Right cardiac atrium (tissue), 5 donors: Measurements from ENCODE around the gene ADRA1B. TPM values are rescaled to one million over a fixed set of nuclear protein-coding genes. Genes with fewer than 3 reads are reported as not detected.
"Not testable (repeated sequence)": the region's sequence is repeated elsewhere in the genome, so short reads cannot be mapped to it uniquely, and the experiment has no call there.

Source experiments
- ATAC-seq, 2 donors: fragments of 200-7000 bp; cut with Tn5 transposase; one replicate each; pipeline versions ENCODE4 v1.8.0 to v1.9.1; 2020; ENCODE audit warnings: moderate library complexity in 2 of 2, mild to moderate bottlenecking in 1 of 2
- DNase-seq, 3 donors: peaks; one replicate each; pipeline ENCODE4 v3.0.0-alpha.2; 2020
- H3K27ac ChIP-seq: one replicate; pipeline ENCODE4 v1.5.1; 2013; ENCODE audit warnings: mild to moderate bottlenecking, low read length, control low read depth, moderate library complexity
- H3K27me3 ChIP-seq: one replicate; pipeline ENCODE4 v1.6.1; 2013; ENCODE audit not compliant: control insufficient read depth, insufficient read depth
- H3K4me1 ChIP-seq: one replicate; pipeline ENCODE4 v1.6.1; 2013; ENCODE audit warnings: low read length; ENCODE audit not compliant: control insufficient read depth, insufficient read depth
- H3K4me3 ChIP-seq: one replicate; pipeline ENCODE4 v1.5.1; 2013; ENCODE audit warnings: low read length, control low read depth
- H3K9me3 ChIP-seq: one replicate; pipeline ENCODE4 v1.6.1; 2013; ENCODE audit warnings: low read length; ENCODE audit not compliant: control insufficient read depth
- WGBS: extraction: QIAGEN DNeasy Blood & Tissue Kit; methylation state at CpG from one replicate; pipeline ENCODE4 v1.1.7; 2013; 5-methylcytosine and 5-hydroxymethylcytosine counted together
- intact Hi-C, 4 donors: fragments of 100-400 bp; cut with DNase I; formaldehyde crosslinking; loops; one replicate each; pipeline versions ENCODE4 v1.11.0 to v1.14.0; 2022 to 2023
- polyA plus RNA-seq: library from polyadenylated mRNA; stranded (reverse); fragments of 200-250 nt; gene quantifications from one replicate; pipeline ENCODE4 v1.2.3, GENCODE V29; 2013
- total RNA-seq, 4 donors: library from RNA; stranded (reverse); fragmentation: NEBNext Ultra II Directional; extraction: Animal tissue kit (Norgen Biotek cat#: 25700); gene quantifications; one replicate each; pipeline ENCODE4 v1.2.1, GENCODE V29; 2021
- donor health status: healthy with polysubstance abuse.
- donor health status: DM: no; HTN: yes; CAD: no.
- donor health status: DM: no; HTN: no; CAD: no.
- donor health status: DM: no; HTN: yes; CAD: no; lungs with severe emphysema.
- donor health status: DM: yes; HTN: yes; CAD: no.

ADRA1B gene
- total and polyA plus RNA-seq, 5 donors: 1.3 to 3.6 (median 2.4) TPM

- WGBS: 88% methylated on average over 6 of the region's 6 CpGs
- ATAC-seq (peak in 1 of 2 donors; percentile 11), DNase-seq (no peak)
- no peaks in the 10 kb centered on the region for H3K4me1 ChIP-seq
- no peaks in the 10 kb centered on the region for H3K27me3 ChIP-seq
- no peak overlapping the region for H3K27ac ChIP-seq
- no peak overlapping the region for H3K4me3 ChIP-seq
- H3K9me3 ChIP-seq: no peaks in the 10 kb centered on the region
- intact Hi-C loops: no loop called here
These were observed 38.9 kb downstream of the ADRA1B start for GRCh38 chr5:159955056-159955624.

DNA sequence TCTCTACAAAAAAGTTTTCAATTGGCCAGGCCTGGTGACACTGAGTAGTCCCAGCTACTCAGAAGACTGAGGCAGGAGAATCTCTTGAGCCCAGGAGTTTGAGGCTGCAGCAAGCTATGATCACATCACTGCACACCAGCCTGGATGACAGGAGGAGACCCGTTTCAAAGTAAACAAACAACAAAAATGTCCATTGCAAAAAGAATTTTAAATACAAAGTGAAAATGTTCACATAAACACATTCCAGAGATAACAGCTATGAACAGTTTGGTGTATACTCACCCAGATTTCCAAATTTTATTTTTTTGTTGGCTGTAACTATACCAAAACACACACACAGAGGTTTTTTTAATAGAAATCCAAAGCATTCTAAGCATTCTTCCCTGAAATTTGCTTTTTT, 39.8 kb downstream of the ADRA1B start:
- Histone ChIP-seq H3K4me1 (no peaks in the 10 kb centered on the region), H3K9me3 (no peaks in the 10 kb centered on the region), H3K4me3 (no peak overlapping the region), H3K27ac (no peak overlapping the region), H3K27me3 (no peaks in the 10 kb centered on the region)
- intact Hi-C loops: no loop called here
- no peak for ATAC-seq
- no peak for DNase-seq
- 44% methylated on average over 1 of the region's 1 CpG for WGBS

- no peaks in the 10 kb centered on the region for H3K9me3 ChIP-seq
- no peak overlapping the region for H3K27ac ChIP-seq
- H3K4me1 ChIP-seq: no peaks in the 10 kb centered on the region
- no peak overlapping the region for H3K4me3 ChIP-seq
- WGBS: 90% methylated on average over 8 of the region's 8 CpGs
- DNase-seq (no peak), ATAC-seq (no peak)
- intact Hi-C loops: loop anchor here in 2 of 4 donors (10.0 kb wide), 2 partner anchors 447 to 517 kb away; no protein-coding TSS in a partner anchor
- H3K27me3 ChIP-seq: no peaks in the 10 kb centered on the region
These were observed 45.2 kb downstream of the ADRA1B start for GRCh38 chr5:159961176-159962160.

DNA sequence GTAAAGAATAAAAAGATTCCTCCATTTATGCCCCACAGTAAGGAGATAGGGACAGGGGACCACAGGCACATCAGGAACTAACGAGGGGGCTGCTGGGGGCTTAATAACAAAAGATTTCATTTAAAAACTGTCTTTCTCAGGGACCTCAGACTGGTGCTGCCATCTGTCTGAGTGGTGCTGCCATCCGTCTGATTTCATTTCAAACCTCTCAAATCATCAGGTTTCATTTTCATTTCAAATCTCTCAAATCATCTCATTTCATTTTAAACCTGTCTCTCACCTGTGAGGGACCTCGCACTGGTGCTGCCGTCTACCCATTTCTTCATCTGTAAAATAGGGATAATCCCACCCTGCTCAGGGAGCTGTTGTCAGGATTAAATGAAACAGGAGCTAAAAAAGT, 45.9 kb downstream of the ADRA1B start:
- intact Hi-C loops: loop anchor here in 2 of 4 donors (10.0 kb wide), 2 partner anchors 447 to 517 kb away; no protein-coding TSS in a partner anchor
- DNase-seq: no peak
- Histone ChIP-seq H3K27ac (no peak overlapping the region), H3K4me3 (no peak overlapping the region), H3K9me3 (no peaks in the 10 kb centered on the region), H3K27me3 (no peaks in the 10 kb centered on the region), H3K4me1 (no peaks in the 10 kb centered on the region)
- WGBS: 90% methylated on average over 4 of the region's 4 CpGs
- ATAC-seq: no peak

GRCh38 chr5:159963935-159964334, 47.7 kb downstream of the ADRA1B start:
- H3K4me3 ChIP-seq: no peak overlapping the region
- WGBS: 70% methylated on average over 6 of the region's 6 CpGs
- H3K27me3 ChIP-seq: no peaks in the 10 kb centered on the region
- intact Hi-C loops: loop anchor here in 2 of 4 donors (10.0 kb wide), 2 partner anchors 449 to 519 kb away; no protein-coding TSS in a partner anchor
- ATAC-seq (no peak), DNase-seq (no peak)
- H3K9me3 ChIP-seq: no peaks in the 10 kb centered on the region
- H3K4me1 ChIP-seq: no peaks in the 10 kb centered on the region
- H3K27ac ChIP-seq: no peak overlapping the region

- ATAC-seq: peak; percentile 79 to 81
- intact Hi-C loops: loop anchor here in 2 of 4 donors (10.0 kb wide), 2 partner anchors 450 to 520 kb away; no protein-coding TSS in a partner anchor
These were observed 49.0 kb downstream of the ADRA1B start for GRCh38 chr5:159965031-159965837.

GRCh38 chr5:159965838-159966128, 49.5 kb downstream of the ADRA1B start:
- ATAC-seq, H3K27me3 ChIP-seq: not testable (repeated sequence)
- 63% methylated on average over 4 of the region's 4 CpGs for WGBS

More at GRCh38 chr5:159965031-159965837, 49.0 kb downstream of the ADRA1B start:
- 37% methylated on average over 12 of the region's 12 CpGs for WGBS
- no peak overlapping the region for H3K4me3 ChIP-seq
- H3K27ac ChIP-seq: no peak overlapping the region
- DNase-seq: peak; percentile 67 to 87 (median 81)
- H3K4me1 ChIP-seq: no peaks in the 10 kb centered on the region
- no peaks in the 10 kb centered on the region for H3K9me3 ChIP-seq
- no peaks in the 10 kb centered on the region for H3K27me3 ChIP-seq

GRCh38 chr5:159969966-159970365, 53.7 kb downstream of the ADRA1B start:
- ATAC-seq: no peak
- intact Hi-C loops: loop anchor here in 3 of 4 donors (10.0 kb wide), 2 partner anchors 455 to 525 kb away; no protein-coding TSS in a partner anchor
- H3K27me3 ChIP-seq: no peaks in the 10 kb centered on the region
- no peaks in the 10 kb centered on the region for H3K4me1 ChIP-seq
- no peaks in the 10 kb centered on the region for H3K9me3 ChIP-seq
- no peak for DNase-seq
- no peak overlapping the region for H3K27ac ChIP-seq
- H3K4me3 ChIP-seq: no peak overlapping the region

More at GRCh38 chr5:159965838-159966128, 49.5 kb downstream of the ADRA1B start:
- not testable (repeated sequence) for H3K9me3 ChIP-seq, H3K4me1 ChIP-seq, DNase-seq, H3K27ac ChIP-seq, H3K4me3 ChIP-seq
- intact Hi-C loops: loop anchor here in 2 of 4 donors (10.0 kb wide), 2 partner anchors 451 to 521 kb away; no protein-coding TSS in a partner anchor

DNA sequence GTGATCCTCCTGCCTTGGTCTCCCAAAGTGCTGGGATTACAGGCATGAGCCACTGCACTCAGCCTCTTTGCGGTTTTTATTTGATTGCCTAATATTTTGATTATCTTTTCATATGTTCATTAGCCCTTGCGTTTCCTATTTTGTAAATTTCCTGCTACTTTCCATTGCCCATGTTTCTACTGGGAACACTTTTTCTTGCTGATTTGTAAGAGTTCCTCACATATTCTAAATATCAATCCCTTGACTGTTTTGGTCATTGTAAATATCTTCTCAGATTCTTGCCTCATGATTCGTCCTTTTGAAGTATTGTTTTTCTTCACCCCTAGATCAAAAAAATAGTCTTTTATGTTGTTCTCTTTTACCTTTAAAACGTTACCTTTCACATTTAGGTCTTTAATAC, 54.8 kb downstream of the ADRA1B start:
- Histone ChIP-seq H3K4me3 (no peak overlapping the region), H3K27me3 (no peaks in the 10 kb centered on the region), H3K27ac (no peak overlapping the region), H3K9me3 (no peaks in the 10 kb centered on the region), H3K4me1 (no peaks in the 10 kb centered on the region)
- 82% methylated on average over 4 of the region's 4 CpGs for WGBS
- DNase-seq (no peak), ATAC-seq (no peak)
- intact Hi-C loops: loop anchor here in 1 of 4 donors (10.0 kb wide), 1 partner anchor 456 kb away; no protein-coding TSS in a partner anchor

DNA sequence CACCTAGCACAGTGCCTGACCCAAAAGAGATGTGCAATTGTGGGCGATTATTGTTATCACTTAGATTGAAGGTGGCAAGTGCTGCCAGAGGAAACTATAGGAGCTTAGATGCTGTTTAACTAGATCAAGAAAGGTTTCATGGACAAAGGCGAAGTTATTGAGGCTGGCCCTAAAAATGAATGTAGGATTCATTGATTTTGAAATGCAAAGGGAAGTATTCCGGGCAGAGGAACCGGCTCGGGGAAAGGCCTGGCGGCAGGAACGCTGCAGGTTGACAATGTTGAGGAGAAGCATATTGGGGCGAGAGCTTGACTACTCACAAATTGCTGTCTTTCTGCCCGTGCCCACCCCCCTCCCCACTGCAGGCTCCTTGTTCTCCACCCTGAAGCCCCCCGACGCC, 55.2 kb downstream of the ADRA1B start:
- DNase-seq (no peak), ATAC-seq (no peak)
- H3K27ac ChIP-seq: no peak overlapping the region
- H3K4me3 ChIP-seq: peak overlapping the region; percentile 42
- H3K9me3 ChIP-seq: no peaks in the 10 kb centered on the region
- intact Hi-C loops: loop anchor here in 1 of 4 donors (10.0 kb wide), 1 partner anchor 457 kb away; no protein-coding TSS in a partner anchor
- H3K27me3 ChIP-seq: no peaks in the 10 kb centered on the region
- no peaks in the 10 kb centered on the region for H3K4me1 ChIP-seq
- WGBS: 44% methylated on average over 11 of the region's 11 CpGs
